ENCODE data around the gene C12orf54.
"Not testable (repeated sequence)": the region's sequence is repeated elsewhere in the genome, so short reads cannot be mapped to it uniquely, and the experiment has no call there.

The C12orf54 gene

GRCh38 chr12:48482930-48483329 lies 632 bp downstream of the C12orf54 start:
- FAIRE-seq = no peak
- no peak for TF ChIP-seq POLR2A (IDR thresholded peaks at IDR 0.05; ENCODE audit: low read depth, low read length)
- DNase-seq (ENCODE audit: insufficient read length, low spot score) = no peak

- FAIRE-seq = no peak
- DNase-seq (ENCODE audit: insufficient read length, low spot score) = no peak
- no peak for TF ChIP-seq POLR2A (IDR thresholded peaks at IDR 0.05; ENCODE audit: low read depth, low read length)
Observed at GRCh38 chr12:48486261-48486660, 4.0 kb downstream of the C12orf54 start.

DNA sequence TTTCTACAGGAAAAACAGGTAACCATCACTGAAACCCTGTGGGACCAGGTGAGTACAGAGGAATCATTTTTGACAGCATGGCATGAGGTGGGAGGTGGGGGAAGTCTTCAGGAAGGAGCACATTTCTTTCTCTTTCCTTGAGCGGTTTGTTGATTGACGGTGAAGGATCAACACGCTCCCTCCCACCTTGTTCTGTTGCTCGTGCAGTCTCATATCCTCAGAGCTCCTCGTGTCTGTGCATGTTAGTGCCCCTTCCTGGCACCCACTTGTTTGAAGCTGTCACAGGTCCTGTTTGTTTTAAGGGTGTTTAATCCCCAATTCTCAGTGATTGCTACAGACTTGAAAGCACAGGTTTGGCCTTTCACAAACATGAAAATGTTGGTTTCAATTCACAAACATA lies 4.4 kb downstream of the C12orf54 start:
- FAIRE-seq (no peak), DNase-seq (ENCODE audit: insufficient read length, low spot score) (no peak)
- no peak for TF ChIP-seq POLR2A (IDR thresholded peaks at IDR 0.05; ENCODE audit: low read depth, low read length)

GRCh38 chr12:48489012-48489411 lies 6.7 kb downstream of the C12orf54 start:
- DNase-seq (ENCODE audit: insufficient read length, low spot score) = no peak
- FAIRE-seq = no peak
- TF ChIP-seq POLR2A (IDR thresholded peaks at IDR 0.05; ENCODE audit: low read depth, low read length) = no peak

DNA sequence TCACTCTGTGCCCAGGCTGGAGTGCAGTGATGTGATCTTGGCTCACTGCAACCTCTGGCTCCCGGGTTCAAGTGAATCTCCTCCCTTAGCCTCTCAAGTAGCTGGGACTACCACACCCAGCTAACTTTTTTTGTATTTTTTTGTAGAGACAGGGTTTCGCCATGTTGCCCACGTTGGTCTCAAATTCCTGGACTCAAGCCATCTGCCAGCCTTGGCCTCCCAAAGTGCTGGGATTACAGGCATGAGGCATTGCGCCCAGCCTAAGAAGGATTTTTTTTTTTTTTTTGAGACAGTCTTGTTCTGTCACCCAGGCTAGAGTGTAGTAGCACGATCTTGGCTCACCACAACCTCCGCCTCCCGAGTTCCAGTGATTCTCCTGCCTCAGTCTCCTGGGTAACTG lies 7.2 kb downstream of the C12orf54 start:
- not testable (repeated sequence) for DNase-seq (ENCODE audit: insufficient read length, low spot score); FAIRE-seq

DNA sequence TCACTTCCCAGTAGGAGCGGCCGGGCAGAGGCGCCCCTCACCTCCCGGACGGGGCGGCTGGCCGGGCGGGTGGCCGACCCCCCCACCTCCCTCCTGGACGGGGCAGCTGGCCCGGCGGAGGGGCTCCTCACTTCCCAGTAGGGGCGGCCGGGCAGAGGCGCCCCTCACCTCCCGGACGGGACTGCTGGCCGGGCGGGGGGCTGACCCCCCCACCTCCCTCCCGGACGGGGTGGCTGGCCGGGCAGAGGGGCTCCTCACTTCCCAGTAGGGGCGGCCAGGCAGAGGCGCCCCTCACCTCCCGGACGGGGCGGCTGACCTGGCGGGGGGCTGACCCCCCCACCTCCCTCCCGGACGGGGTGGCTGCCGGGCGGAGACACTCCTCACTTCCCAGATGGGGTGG lies 18.0 kb downstream of the C12orf54 start:
- DNase-seq (ENCODE audit: insufficient read length, low spot score); FAIRE-seq: not testable (repeated sequence)

GRCh38 chr12:48506836-48507235 lies 24.5 kb downstream of the C12orf54 start:
- not testable (repeated sequence) for DNase-seq (ENCODE audit: insufficient read length, low spot score); FAIRE-seq

GRCh38 chr12:48508987-48509386 lies 26.7 kb downstream of the C12orf54 start:
- TF ChIP-seq POLR2A (IDR thresholded peaks at IDR 0.05; ENCODE audit: low read depth, low read length) = no peak
- FAIRE-seq (no peak), DNase-seq (ENCODE audit: insufficient read length, low spot score) (no peak)

DNA sequence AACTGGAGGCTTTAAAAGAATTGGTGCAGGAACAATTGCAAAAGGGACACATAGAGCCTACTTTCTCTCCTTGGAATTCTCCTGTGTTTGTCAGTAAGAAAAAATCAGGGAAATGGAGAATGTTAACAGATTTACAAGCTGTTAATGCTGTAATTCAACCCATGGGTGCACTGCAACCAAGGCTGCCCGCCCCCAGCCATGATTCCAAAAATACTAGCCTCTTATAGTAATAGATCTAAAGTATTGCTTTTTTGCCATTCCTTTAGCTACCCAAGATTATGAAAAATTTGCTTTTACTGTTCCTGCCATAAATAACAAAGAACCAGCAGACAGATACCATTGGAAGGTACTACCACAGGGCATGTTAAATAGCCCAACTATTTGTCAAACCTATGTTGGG lies 27.8 kb downstream of the C12orf54 start:
- FAIRE-seq (no peak), DNase-seq (ENCODE audit: insufficient read length, low spot score) (no peak)
- TF ChIP-seq POLR2A (IDR thresholded peaks at IDR 0.05; ENCODE audit: low read depth, low read length) = no peak

- DNase-seq (ENCODE audit: insufficient read length, low spot score) (no peak), FAIRE-seq (no peak)
- TF ChIP-seq POLR2A (IDR thresholded peaks at IDR 0.05; ENCODE audit: low read depth, low read length) = no peak
Observed at GRCh38 chr12:48512855-48513254, 30.6 kb downstream of the C12orf54 start.

- FAIRE-seq (no peak), DNase-seq (ENCODE audit: insufficient read length, low spot score) (no peak)
Observed at GRCh38 chr12:48514728-48515127, 32.4 kb downstream of the C12orf54 start.

DNA sequence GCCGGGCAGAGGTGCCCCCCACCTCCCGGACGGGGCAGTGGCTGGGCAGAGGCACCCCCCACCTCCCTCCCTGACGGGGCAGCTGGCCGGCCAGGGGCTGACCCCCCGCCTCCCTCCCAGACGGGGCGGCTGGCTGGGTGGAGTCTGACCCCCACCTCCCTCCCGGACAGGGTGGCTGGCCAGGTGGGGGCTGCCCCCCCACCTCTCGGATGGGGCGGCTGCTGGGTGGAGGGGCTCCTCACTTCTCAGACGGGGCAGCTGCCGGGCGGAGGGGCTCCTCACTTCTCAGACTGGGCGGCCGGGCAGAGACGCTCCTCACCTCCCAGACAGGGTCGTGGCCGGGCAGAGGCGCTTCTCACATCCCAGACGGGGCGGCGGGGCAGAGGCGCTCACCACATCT lies 38.1 kb downstream of the C12orf54 start:
- DNase-seq (ENCODE audit: insufficient read length, low spot score); FAIRE-seq: not testable (repeated sequence)

More at GRCh38 chr12:48514728-48515127, 32.4 kb downstream of the C12orf54 start:
- no peak for TF ChIP-seq POLR2A (IDR thresholded peaks at IDR 0.05; ENCODE audit: low read depth, low read length)

DNA sequence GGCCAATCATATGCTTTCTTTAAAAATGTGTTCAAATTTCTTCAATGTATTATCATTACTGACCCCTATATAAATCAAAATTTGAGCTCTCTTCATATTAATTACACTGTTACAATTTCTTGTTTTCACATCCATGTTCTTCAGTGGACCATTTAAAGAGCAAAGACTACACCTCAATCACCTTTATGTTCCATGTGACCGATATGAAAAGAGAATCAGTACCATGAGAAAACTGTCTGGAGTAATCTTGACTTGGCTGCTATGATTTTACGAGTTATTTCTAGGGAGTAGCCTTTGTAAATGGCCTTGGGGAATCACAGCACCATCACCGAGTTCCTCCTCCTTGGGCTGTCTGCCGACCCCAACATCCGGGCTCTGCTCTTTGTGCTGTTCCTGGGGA lies 43.0 kb downstream of the C12orf54 start, which contains the start of gene OR8S1:
OR8S1 (plus strand) TSS at position 301 of the 400 bp plus-strand sequence; CDS start at position 301, 0 bp downstream.
- no peak for DNase-seq (ENCODE audit: insufficient read length, low spot score)
- FAIRE-seq = no peak

DNA sequence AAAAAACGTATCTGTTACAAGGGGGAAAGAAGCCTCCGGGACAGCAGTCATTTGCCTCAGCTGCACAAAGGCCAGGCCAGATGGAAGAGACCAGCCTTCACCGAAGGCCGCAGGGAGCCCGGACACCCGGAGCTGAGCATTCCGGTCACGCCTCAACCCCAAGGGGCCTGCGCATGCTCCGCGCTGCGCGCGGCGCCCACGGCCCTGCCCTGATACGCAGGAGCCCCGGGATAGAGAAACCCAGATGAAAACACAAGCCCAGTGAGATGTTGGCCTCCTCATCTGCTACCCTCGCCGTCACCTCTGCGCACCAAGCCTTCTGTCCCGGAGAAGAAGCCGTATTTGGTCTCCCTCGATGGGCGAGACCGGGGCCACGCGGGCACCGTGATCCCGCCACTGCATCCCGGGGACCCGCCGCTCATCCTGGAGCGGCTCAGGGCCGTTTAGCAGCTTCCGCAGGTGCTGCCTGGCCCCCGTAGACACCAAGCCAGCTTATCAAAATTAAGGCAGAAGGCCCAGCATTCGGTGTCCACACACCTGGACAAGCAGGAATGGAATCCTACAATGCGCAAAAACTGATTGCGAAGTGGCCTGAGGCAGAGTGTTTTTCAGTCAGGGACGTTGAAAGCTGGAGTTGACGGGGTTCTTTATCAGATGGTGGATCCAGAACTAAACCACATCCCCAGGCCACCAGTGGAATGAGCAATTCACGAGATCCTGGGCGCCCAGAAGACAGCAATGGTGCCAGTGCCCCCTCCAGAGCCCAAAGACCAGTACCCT lies 45.8 kb downstream of the C12orf54 start:
- no peak for TF ChIP-seq POLR2A (IDR thresholded peaks at IDR 0.05; ENCODE audit: low read depth, low read length)
- FAIRE-seq (no peak), DNase-seq (ENCODE audit: insufficient read length, low spot score) (no peak)

More for the DNA sequence above, 43.0 kb downstream of the C12orf54 start, which contains the start of gene OR8S1:
- no peak for TF ChIP-seq POLR2A (IDR thresholded peaks at IDR 0.05; ENCODE audit: low read depth, low read length)

DNA sequence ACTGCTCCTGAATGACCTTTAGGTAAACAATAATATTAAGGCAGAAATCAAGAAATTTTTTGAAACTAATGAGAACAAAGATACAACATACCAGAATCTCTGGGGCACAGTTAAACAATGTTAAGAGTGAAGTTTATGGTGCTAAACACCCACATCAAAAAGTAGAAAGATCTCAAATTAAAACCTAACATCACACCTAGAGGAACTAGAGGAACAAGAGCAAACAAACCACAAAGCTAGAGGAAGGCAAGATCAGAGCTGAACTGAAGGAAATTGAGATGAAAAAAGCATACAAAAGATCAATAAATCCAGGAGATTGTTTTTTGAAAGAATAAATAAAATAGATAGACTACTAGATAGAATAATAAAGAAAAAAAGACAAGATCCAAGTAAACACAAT lies 50.3 kb downstream of the C12orf54 start:
- no peak for FAIRE-seq
- DNase-seq (ENCODE audit: insufficient read length, low spot score) = no peak
- no peak for TF ChIP-seq POLR2A (IDR thresholded peaks at IDR 0.05; ENCODE audit: low read depth, low read length)
